Occipital lobe (tissue), 2 donors: ENCODE data around the gene PDX1. TPM values are rescaled to one million over a fixed set of nuclear protein-coding genes. Genes with fewer than 3 reads are reported as not detected.

Source experiments
- DNase-seq: peaks from one replicate; lab custom pipeline; 2025; lab: John Stamatoyannopoulos, UW
- total RNA-seq: library from RNA; depleted of rRNA; stranded (reverse); fragments of >200 nt; gene quantifications from one replicate; pipeline ENCODE4 v1.2.3, GENCODE V29; 2014

PDX1 gene
- not detected for total RNA-seq

- DNase-seq = no peak
Measured at GRCh38 chr13:27919934-27920676, at the start of gene PDX1. TSS of gene PDX1 (plus strand) at chr13:27920000. CDS start at chr13:27920139, 139 bp downstream.

GRCh38 chr13:27878274-27878673, 41.5 kb upstream of the PDX1 start:
- no peak for DNase-seq

DNA sequence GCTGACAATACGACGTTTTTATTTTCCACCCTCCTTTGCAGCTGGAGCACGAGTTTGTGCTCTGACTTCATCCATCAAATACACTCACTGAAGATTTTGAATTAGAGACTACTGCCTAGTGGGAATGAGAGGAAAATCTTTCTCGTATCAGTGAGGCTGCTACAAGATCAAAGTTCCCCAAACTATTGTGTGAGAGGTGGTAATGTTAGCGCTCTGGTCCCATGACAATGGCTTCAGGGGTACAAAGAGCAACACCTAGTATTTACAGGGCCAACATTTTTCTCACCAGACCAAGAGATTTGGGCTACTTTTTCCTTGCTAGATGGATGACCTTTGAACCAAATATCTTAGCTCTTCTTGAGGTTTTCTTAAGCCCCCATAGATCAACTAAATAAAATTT, 30.3 kb upstream of the PDX1 start:
- DNase-seq = no peak

GRCh38 chr13:27896726-27897125, 23.1 kb upstream of the PDX1 start:
- no peak for DNase-seq

DNA sequence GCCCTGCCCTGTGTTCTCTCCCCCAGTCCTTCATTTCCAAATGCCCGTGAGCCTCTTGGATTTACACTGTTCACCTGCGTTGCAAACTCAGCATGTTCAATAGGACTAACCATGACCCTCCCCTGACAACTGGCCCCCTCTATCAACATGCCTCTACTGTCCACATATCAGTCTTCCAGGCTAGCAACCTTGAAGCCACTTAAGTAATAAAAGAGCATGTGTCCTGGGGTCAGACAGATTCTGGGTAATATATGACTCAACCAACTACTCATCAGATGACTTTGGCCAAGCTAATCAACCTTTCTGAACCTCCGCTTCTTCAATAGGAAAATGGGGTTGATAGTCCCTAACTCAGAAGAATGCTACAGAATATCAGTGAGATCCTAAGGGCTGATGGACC, 15.1 kb upstream of the PDX1 start:
- no peak for DNase-seq

DNA sequence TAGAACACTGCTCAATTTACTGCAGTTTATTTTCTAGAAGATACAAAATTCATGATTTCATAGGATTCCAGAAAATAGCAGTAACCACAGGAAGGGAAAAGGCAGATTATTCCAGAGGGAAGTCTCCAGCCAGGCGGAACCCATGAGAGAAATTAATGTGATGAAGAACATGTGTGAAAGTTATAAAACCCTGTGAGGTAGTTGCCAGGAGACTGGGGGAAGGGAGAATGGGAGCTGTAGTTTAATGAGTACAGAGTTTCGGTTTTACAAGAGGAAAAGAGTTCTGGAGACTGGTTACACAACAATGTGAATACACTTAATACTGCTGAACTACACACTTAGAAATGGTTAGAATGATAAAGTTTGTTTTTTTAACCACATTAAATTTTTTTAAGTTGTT, 14.2 kb upstream of the PDX1 start:
- no peak for DNase-seq

DNA sequence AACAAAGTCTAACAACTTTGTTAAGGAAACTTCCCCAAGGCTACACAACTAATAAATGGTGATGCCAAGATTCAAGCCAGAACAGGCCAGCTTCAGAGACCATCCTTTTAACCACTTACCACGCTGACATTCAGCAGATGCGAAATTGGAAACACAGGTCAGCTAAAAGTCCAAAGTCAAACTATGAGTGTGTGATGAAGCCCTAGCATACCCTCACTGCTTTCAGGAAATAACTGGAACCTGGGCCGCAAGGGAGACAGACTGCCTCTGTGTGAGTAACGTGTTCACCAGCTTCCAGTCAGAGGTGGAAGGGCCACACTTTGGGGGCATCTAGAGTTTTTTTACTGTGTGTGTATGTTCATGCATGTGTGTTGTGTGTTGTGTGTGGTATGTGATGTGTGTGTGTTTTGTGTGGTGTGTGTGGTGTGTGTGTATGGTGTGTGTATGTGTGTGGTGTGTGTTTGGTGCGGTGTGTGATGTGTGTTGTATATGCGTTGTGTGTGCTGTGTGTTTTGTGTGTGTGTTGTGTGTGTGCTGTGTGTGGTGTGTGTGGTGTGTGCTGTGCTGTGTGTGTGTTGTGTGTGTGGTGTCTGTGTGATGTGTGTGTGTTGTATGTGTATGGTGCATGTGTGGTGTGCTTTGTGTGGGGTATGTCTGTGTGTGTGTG, 12.5 kb upstream of the PDX1 start:
- no peak for DNase-seq

GRCh38 chr13:27909378-27909777, 10.4 kb upstream of the PDX1 start:
- no peak for DNase-seq

DNA sequence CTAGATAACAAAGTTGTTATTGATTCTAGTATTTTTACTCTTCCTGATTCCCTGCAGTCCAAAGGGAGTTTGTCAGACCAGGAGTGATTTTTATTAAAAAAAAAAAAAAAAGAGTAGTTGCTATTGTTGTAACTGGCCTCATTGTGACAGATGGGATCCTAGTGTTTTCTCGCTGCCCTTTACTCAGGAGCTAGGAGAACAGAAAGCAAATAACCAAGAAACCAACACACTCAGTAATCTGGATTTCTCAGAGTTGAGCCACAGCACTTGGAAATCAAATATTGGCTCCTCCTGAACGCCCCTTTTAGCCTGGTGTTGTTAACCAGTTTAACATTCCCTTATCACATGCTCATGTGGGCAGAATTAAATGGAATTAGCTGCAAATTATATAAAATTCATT, 8.3 kb upstream of the PDX1 start:
- DNase-seq = no peak

- DNase-seq = no peak
Measured at GRCh38 chr13:27913160-27913559, 6.6 kb upstream of the PDX1 start.

GRCh38 chr13:27915301-27916207, 4.2 kb upstream of the PDX1 start:
- no peak for DNase-seq

DNA sequence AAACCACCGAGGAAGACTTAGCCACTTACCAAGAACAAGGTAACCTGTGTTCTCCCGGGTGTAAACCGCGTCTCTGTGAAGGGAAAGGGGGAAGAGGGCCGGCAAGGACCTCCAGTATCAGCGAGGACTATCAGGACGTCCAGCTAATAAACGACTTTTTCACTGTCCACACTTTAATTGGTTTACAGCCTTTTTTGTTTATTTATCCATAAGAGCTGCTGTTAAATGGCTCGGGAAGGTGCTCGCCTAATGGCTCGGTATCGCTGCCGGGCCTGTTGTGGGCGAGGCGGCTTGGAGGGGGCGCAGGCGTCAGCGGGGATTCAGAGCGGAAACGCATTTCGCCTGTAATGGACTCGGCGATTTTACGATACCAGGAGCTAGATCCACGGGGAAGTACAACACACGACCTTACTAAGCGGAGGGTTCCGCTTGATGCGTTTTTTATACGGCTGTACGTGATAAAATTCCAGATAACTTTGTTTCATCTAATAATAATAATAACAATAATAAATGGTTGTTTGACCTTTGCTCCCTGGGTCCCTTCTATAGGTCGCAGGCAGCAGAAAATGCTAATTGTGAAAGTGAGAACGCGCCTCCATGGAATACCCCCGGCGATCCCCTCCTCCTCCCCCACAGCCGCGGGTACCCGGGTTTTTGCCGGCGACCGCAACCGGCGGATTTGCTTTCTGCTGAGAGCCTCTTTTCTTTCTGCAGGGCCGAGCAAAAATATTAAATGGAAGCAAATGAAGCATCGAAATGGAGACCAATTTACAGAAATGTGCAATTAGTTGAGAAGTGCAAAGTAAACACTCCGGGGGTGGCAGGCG, 2.5 kb upstream of the PDX1 start:
- DNase-seq = no peak

- DNase-seq = no peak
Measured at GRCh38 chr13:27918041-27918917, 1.5 kb upstream of the PDX1 start.

DNA sequence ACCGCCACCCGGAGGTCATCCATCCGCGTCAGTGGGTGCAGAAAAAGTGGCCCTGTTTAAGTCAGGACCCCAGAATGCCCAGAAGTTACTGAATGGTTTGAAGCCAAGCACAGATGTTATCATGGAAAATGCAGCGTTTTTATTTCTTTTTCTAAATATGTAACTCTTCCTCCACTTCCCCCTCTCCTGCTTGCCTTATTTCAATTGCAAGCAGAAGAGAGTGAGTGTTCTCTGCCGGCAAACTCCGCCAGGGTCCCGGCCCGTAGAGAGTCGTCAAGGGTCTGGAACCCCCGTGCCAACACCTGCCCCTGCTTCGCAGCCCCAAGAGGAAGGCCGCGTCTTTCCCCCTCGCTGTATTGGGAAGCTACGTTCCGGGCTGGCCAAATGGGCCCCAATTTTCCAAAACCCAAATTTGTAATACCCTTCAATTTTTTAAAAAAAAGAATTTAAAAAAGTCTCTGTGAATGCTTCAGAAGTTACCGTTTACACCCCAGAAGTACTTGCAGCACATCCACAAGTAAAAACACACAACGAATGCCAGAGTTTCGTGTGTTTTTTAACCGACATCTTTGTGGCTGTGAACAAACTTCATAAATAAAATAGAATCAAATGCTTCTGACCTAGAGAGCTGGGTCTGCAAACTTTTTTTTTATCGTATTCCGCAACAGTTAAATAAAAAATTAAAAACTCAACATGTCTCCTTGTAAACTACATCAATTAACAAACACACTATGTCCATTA, 712 bp upstream of the PDX1 start:
- no peak for DNase-seq

DNA sequence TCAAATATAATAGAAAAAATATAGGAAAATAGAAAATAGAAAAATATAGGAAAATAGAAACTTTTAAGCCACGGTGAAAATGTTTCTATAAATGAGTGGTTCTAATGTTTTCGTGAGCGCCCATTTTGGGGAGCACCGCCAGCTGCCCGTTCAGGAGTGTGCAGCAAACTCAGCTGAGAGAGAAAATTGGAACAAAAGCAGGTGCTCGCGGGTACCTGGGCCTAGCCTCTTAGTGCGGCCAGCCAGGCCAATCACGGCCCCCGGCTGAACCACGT, 204 bp upstream of the PDX1 start:
- DNase-seq = no peak

DNA sequence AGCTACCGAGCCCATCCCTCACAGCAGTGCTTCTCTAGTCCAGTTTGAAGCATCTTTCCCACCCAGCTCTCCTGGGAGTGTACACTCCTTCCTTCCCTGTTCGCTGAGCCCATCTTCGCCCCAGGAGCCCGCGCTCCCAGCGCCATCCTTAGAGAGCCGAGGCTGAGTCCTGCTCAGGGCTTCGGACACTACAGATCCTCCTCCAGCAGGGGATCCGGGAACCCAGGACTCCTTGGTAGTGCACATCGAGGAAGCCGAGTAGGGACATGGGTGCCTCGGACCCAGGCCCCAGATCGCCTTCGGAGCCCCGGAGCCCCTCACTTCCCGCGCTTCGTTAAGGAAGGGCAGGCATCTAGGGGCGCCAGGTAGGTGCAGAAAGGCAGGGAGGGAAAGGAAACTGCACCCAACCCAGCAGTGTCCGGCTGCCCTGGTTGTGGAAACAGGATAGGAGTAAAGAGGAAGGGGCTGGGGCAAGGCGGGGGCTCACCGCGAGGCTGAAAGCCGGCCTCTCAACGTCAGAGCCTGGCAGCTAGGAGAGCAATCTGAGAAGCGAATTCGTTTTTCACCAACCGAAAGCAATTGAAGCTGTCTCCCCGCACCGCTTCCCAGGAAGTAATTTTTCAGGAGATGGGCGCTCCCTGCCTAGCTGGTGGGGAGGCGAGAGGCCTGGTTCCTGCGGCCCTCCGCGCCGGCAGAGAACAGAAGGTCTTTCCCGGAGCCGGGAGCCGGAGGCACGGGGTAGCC, 1.0 kb downstream of the PDX1 start:
- DNase-seq = no peak

DNA sequence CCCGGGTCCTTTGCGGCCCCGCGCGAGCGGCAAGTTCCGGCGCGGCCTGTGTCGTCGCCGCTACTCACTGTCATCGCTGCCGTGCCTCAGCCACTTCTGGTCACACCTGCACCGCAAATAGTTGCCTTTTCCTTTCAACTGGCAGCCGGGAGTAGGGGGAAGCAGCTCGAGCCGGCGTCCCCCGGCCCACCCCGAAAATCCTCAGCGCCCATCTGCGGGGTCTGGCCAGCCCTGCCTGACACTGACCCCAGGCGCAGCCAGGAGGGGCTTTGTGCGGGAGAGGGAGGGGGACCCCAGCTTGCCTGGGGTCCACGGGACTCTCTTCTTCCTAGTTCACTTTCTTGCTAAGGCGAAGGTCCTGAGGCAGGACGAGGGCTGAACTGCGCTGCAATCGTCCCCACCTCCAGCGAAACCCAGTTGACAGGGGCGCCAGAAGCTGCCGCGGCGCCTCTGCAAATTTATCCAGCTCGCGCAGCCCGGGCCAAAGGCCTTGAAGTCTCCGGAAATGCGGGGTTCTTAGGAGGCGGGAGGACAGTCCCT, 1.7 kb downstream of the PDX1 start:
- DNase-seq = no peak

DNA sequence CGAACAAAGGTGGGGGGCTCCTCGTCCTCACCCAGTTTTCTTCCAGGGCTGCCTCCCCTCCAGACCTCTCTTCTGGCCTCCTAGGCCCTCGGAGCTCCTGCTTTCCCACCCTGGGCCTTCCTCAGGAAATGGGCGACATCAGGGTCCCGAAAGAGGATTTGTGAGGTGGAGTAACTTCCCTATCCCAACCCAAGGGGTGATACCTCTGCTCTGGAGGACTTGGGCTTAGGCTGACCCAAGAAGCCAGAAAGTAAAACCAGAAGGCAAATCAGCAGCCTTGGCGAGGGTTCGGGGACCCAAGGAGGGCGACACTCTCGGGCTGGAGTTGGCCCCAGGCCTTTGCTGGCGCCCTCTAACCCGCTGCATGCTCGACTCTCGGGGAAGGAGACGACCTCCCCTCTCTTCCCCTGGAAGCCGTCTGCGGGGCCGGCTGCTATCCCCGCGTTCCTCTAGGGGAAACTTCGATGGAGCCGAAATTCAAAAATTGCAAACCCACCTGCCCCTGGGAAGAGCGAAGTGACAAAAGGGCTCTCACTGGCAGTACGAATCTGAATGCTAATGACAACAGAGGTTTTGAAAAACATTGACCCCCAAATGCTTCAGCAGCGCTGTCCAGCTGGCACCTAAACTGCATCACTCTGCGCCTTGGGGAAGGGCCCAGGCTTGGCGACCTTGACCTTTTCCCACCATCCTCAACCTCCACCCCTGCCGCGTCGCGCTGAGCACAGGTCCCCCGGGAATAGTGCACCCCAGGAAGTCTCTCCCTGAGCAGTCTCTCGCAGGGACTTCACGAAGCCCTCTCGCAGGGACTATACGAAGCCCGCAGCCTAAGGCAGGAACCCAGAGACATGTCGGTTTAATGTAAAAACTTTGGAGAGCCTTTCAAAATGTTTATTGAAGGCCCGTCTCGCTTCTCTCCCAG, 2.4 kb downstream of the PDX1 start:
- DNase-seq = no peak
